Left ventricle myocardium inferior (tissue), 1 donor: ENCODE data around the gene GFRA1. TPM values are rescaled to one million over a fixed set of nuclear protein-coding genes. Genes with fewer than 3 reads are reported as not detected.

Source experiments
- DNase-seq: peaks from one replicate; pipeline ENCODE4 v3.0.0-alpha.2; 2020
- H3K27ac ChIP-seq: fragments of 200-600 bp; replicated peaks from 2 replicates; pipeline ENCODE4 v1.8.0; 2021
- H3K27me3 ChIP-seq: fragments of 200-600 bp; 2 replicates; pipeline ENCODE4 v1.8.0; 2021; ENCODE audit warnings: low read depth
- H3K36me3 ChIP-seq: fragments of 200-600 bp; 2 replicates; pipeline ENCODE4 v1.8.0; 2021
- H3K4me1 ChIP-seq: fragments of 200-600 bp; 2 replicates; pipeline ENCODE4 v1.8.0; 2021
- H3K4me3 ChIP-seq: fragments of 200-600 bp; 2 replicates; pipeline ENCODE4 v1.8.0; 2021; ENCODE audit warnings: mild to moderate bottlenecking, moderate library complexity
- H3K9me3 ChIP-seq: fragments of 200-600 bp; replicated peaks from 2 replicates; pipeline ENCODE4 v1.8.0; 2021
- intact Hi-C: fragments of 100-400 bp; cut with micrococcal nuclease; formaldehyde crosslinking; loops from one replicate; pipeline ENCODE4 v1.11.0; 2022
- total RNA-seq: library from RNA; stranded (reverse); fragmentation: NEBNext Ultra II Directional; extraction: Animal tissue kit (Norgen Biotek cat#: 25700); gene quantifications from one replicate; pipeline ENCODE4 v1.2.1, GENCODE V29; 2021
- TF ChIP-seq, protein P1 (sequence below): fragments of 200-600 bp; IDR thresholded peaks from 2 replicates; pipeline ENCODE4 v1.8.0; 2021; ENCODE audit warnings: antibody characterized with exemption, mild to moderate bottlenecking, borderline replicate concordance
- donor health status: DM: no; HTN: yes; CAD: no; lungs with severe emphysema.

Gene GFRA1
- total RNA-seq, 1 donor from 2014 or later, result 5.1 TPM

DNA sequence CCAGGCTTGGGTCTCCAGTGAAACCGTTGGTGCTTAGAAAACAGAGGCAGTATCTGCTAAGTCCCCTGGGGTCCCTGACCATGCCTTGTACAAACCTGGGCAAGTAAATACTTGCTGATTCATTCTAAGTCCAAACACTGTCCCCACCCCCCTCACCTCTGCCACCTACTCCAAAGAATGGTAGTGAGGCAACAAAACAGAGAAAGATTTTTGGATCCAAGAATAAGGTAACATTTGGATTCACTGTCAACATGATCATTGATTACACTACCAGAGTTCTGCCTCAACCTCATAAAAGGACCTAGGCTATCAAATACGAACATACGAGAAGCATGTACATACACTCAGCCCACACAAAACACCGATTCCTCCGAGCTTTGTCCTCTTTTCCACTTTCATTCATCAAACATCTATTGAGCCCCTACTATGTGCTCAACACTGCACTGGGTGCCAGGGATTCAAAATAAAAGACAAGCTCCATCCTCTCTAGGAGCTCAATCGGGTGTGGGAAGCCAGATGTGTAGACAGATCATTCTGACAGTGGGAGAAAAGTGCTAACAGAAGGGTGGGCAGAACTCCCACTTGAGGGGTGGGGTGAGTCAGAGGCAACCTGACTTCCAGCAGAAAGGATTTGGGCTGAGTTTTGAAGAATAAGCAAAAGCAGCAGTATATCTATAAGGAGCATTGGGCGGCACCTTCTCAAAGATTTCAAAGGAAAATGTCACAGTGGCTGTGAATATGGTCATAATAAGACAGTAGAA lies 71.2 kb downstream of the GFRA1 start:
- Histone ChIP-seq H3K4me1 (no peaks in the 10 kb centered on the region), H3K27me3 (peaks cover 11% of the 10 kb centered on the region), H3K9me3 (peaks cover 5% of the 10 kb centered on the region), H3K4me3 (no peak overlapping the region), H3K36me3 (no peaks in the 10 kb centered on the region), H3K27ac (no peak overlapping the region)
- DNase-seq, result no peak
- TF ChIP-seq, protein P1, sequence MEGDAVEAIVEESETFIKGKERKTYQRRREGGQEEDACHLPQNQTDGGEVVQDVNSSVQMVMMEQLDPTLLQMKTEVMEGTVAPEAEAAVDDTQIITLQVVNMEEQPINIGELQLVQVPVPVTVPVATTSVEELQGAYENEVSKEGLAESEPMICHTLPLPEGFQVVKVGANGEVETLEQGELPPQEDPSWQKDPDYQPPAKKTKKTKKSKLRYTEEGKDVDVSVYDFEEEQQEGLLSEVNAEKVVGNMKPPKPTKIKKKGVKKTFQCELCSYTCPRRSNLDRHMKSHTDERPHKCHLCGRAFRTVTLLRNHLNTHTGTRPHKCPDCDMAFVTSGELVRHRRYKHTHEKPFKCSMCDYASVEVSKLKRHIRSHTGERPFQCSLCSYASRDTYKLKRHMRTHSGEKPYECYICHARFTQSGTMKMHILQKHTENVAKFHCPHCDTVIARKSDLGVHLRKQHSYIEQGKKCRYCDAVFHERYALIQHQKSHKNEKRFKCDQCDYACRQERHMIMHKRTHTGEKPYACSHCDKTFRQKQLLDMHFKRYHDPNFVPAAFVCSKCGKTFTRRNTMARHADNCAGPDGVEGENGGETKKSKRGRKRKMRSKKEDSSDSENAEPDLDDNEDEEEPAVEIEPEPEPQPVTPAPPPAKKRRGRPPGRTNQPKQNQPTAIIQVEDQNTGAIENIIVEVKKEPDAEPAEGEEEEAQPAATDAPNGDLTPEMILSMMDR, result no peak
- intact Hi-C loops, result no loop called here

DNA sequence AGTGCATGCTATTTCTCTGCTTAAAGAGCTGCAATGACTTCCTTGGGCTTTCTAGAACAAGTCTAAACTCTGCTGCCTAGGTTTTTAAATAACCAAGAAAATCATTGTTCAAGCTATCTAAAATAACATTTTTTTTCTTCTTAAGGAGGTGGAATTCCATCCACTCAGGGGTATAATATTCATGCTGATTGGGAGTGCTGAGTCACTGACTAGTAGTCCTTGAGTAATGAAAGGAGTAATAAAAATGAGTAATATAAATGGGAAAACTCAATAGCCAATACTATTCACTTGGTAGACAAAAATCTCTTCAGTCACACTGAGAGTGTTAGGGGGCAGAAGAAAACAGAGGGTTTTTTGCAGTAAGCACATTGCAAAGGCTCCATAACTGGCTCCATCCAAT lies 72.0 kb downstream of the GFRA1 start:
- Histone ChIP-seq H3K4me3 (no peak overlapping the region), H3K4me1 (no peaks in the 10 kb centered on the region), H3K36me3 (no peaks in the 10 kb centered on the region), H3K9me3 (peaks cover 8% of the 10 kb centered on the region), H3K27me3 (peaks cover 11% of the 10 kb centered on the region), H3K27ac (no peak overlapping the region)
- no peak for DNase-seq
- TF ChIP-seq, protein P1, result no peak
- intact Hi-C loops, result no loop called here

DNA sequence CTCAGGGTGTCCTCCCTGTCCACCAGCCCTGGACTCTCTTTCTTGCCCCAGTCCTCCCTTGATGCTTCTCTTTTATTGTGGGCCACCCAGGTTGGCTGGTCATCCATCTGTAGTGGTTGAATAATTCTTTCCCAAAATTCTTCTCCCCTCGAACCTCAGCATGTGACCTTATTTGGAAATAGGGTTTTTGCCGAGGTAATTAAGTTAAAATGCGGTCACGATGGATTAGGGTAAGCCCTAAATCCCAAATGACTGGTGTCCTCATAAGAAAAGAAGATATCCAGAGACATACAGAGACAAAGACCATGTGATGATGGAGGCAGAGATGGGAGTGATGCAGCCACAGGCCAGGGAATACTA lies 74.3 kb downstream of the GFRA1 start:
- no peak for DNase-seq
- peaks cover 30% of the 10 kb centered on the region for H3K9me3 ChIP-seq
- H3K36me3 ChIP-seq, result no peaks in the 10 kb centered on the region
- no peak overlapping the region for H3K4me3 ChIP-seq
- peaks cover 11% of the 10 kb centered on the region for H3K27me3 ChIP-seq
- no peak overlapping the region for H3K27ac ChIP-seq
- intact Hi-C loops, result no loop called here
- TF ChIP-seq, protein P1, result no peak
- H3K4me1 ChIP-seq, result no peaks in the 10 kb centered on the region

DNA sequence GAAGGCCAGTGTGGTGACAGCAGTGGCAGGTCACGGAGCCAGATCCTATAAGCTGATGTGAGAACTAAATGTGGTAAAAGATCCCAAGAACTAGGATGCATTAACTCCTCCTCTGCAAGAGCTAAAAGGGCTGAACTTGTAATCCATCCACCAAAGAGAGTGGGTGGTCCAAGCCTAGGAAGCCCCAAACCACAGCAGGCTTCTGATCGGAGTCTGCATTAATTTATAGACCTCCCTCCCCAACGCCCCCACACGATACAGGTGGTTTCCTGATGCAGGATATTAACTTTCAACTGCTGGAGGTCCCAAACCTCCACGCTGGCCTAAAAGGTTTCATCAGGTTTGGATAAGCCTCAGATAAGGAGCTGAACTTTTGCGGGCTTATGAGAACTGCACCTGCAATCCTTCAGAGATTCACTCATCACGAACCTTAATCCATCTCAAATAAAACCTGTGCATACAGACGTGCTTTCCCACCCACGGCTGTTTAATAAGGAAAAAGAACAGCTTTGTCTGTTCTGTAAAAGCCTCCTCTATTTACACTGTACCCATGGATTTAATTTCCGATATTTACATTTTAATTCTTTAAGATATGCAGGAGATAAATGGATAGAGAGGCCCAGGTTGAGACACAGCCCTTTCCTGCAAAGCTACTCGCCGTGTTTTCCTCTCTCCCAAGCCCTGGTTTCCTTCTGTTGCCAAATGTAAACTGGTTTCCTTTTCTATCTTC lies 74.9 kb downstream of the GFRA1 start:
- Histone ChIP-seq H3K4me1 (no peaks in the 10 kb centered on the region), H3K36me3 (no peaks in the 10 kb centered on the region), H3K27me3 (peaks cover 11% of the 10 kb centered on the region), H3K27ac (no peak overlapping the region), H3K9me3 (peaks cover 30% of the 10 kb centered on the region), H3K4me3 (no peak overlapping the region)
- intact Hi-C loops, result no loop called here
- TF ChIP-seq, protein P1, result no peak
- DNase-seq, result no peak

DNA sequence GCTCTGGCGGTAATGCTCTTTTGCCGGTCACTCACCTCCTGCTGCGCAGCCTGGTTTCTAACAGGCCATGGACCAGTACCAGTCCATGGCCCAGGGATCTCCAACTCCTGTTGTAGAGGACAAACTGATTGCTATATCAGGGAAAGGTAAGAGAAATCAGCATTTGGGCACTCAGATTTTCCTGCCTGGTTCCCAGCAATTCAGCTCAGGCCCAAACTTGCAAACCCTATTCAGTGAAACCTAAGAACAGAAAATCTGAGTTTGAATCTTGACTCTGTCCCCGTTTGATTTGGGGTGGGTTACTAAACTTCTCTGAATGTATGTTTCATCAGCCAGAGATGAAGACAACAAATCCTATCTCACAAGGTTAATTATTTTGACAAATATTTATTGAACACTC lies 77.4 kb downstream of the GFRA1 start:
- Histone ChIP-seq H3K4me3 (no peak overlapping the region), H3K36me3 (no peaks in the 10 kb centered on the region), H3K9me3 (peaks cover 30% of the 10 kb centered on the region), H3K27me3 (no peaks in the 10 kb centered on the region), H3K4me1 (no peaks in the 10 kb centered on the region), H3K27ac (no peak overlapping the region)
- no peak for DNase-seq
- TF ChIP-seq, protein P1, result no peak
- intact Hi-C loops, result no loop called here
